B cell (primary cell): ENCODE measurements around the gene STX1B. TPM values are rescaled to one million over a fixed set of nuclear protein-coding genes. Genes with fewer than 3 reads are reported as not detected.

Source experiments
- ATAC-seq: fragments of 200-7000 bp; cut with Tn5 transposase; one replicate; pipeline ENCODE4 v1.10.0; 2021; ENCODE audit warnings: low read depth, mild to moderate bottlenecking, moderate number of reproducible peaks, moderate library complexity
- CTCF ChIA-PET: fragments of 350-600 bp; sonication (Branson Sonifier 250); formaldehyde crosslinking; loops from one replicate; lab custom pipeline; 2021; ENCODE audit warnings: antibody characterized with exemption, inconsistent platforms; lab: Charles Lee
- POLR2A ChIA-PET: fragments of 350-600 bp; sonication (Branson Sonifier 250); formaldehyde crosslinking; loops from one replicate; lab custom pipeline; 2021; ENCODE audit warnings: antibody characterized with exemption; lab: Charles Lee
- DNase-seq: peaks from one replicate; pipeline ENCODE4 v3.0.0; 2013
- H2AFZ ChIP-seq: 2 replicates; pipeline ENCODE4 v1.6.1; 2012; ENCODE audit warnings: mild to moderate bottlenecking, low read depth, low read length; ENCODE audit not compliant: insufficient read depth, poor library complexity, severe bottlenecking
- H3K27ac ChIP-seq, 2 donors: 1 replicate in 1 of 2; 2 replicates in 1 of 2; pipeline ENCODE4 v1.5.1; 2012 to 2013; ENCODE audit warnings: low read length in 2 of 2, mild to moderate bottlenecking in 2 of 2, moderate library complexity in 1 of 2
- H3K27me3 ChIP-seq, 4 experiments: fragments of 200-600 bp in 1 of 4; sonication (generic) in 1 of 4; replicated peaks in 1 of 4; 1 replicate in 2 of 4; 2 replicates in 2 of 4; pipeline versions ENCODE4 v1.6.1 to v1.7.0; 2013 to 2016; ENCODE audit warnings: low read length in 3 of 4, mild to moderate bottlenecking in 2 of 4, mixed read lengths in 1 of 4, moderate library complexity in 1 of 4; ENCODE audit not compliant: insufficient read depth in 4 of 4, control insufficient read depth in 3 of 4; ENCODE audit errors: control extremely low read depth in 1 of 4
- H3K36me3 ChIP-seq, 2 experiments: replicated peaks in 1 of 2; 1 replicate in 1 of 2; 2 replicates in 1 of 2; pipeline versions ENCODE4 v1.6.1 to v1.7.1; 2013; ENCODE audit warnings: low read length in 1 of 2; ENCODE audit not compliant: insufficient read depth in 2 of 2, control insufficient read depth in 1 of 2; ENCODE audit errors: control extremely low read depth in 1 of 2, extremely low read depth in 1 of 2
- H3K4me1 ChIP-seq, 2 donors: fragments of 200-600 bp in 1 of 2; sonication (generic) in 1 of 2; 1 replicate in 1 of 2; 2 replicates in 1 of 2; pipeline versions ENCODE4 v1.5.1 to v1.6.1; 2013 to 2017; ENCODE audit warnings: low read length in 2 of 2; ENCODE audit not compliant: control insufficient read depth in 2 of 2, insufficient read depth in 2 of 2
- H3K4me2 ChIP-seq: replicated peaks from 2 replicates; pipeline ENCODE3; 2012; ENCODE audit warnings: mild to moderate bottlenecking, low read depth, low read length; ENCODE audit not compliant: poor library complexity, severe bottlenecking
- H3K4me3 ChIP-seq, 5 experiments: fragments of 200-600 bp in 1 of 5; sonication (generic) in 1 of 5; 1 replicate in 3 of 5; 2 replicates in 2 of 5; pipeline versions ENCODE4 v1.5.1 to v1.7.0; 2011 to 2016; ENCODE audit warnings: low read length in 4 of 5, mild to moderate bottlenecking in 4 of 5, low read depth in 2 of 5, control low read depth in 1 of 5, moderate library complexity in 1 of 5; ENCODE audit not compliant: insufficient read depth in 1 of 5; ENCODE audit errors: control extremely low read depth in 1 of 5, extremely low read depth in 1 of 5
- H3K79me2 ChIP-seq: fragments of 200-600 bp; sonication (generic); one replicate; pipeline ENCODE4 v1.6.0; 2016; ENCODE audit warnings: low read length; ENCODE audit not compliant: control insufficient read depth, insufficient read depth
- H3K9ac ChIP-seq: fragments of 200-600 bp; sonication (generic); 2 replicates; pipeline ENCODE4 v1.6.1; 2017; ENCODE audit warnings: mild to moderate bottlenecking, low read length, moderate library complexity
- H3K9me3 ChIP-seq, 3 donors: one replicate each; pipeline versions ENCODE4 v1.6.1 to v1.7.1; 2013; ENCODE audit warnings: low read length in 2 of 3; ENCODE audit not compliant: control insufficient read depth in 2 of 3, insufficient read depth in 1 of 3; ENCODE audit errors: control extremely low read depth in 1 of 3
- H4K20me1 ChIP-seq: 2 replicates; pipeline ENCODE4 v1.6.0; 2012; ENCODE audit warnings: mild to moderate bottlenecking, low read length; ENCODE audit not compliant: insufficient read depth, control insufficient read depth, poor library complexity, severe bottlenecking
- H3K27ac Mint-ChIP-seq: one replicate; pipeline ENCODE4 v1.8.0; 2021; ENCODE audit warnings: mixed read lengths
- H3K27me3 Mint-ChIP-seq: one replicate; pipeline ENCODE4 v1.8.0; 2021; ENCODE audit warnings: mixed read lengths
- H3K4me1 Mint-ChIP-seq: one replicate; pipeline ENCODE4 v1.8.0; 2021; ENCODE audit warnings: mixed read lengths
- H3K4me3 Mint-ChIP-seq: one replicate; pipeline ENCODE4 v1.8.0; 2021; ENCODE audit warnings: mixed read lengths
- H3K9me3 Mint-ChIP-seq: one replicate; pipeline ENCODE4 v1.8.0; 2022; ENCODE audit warnings: mixed read lengths; ENCODE audit not compliant: insufficient read depth
- CTCF ChIP-seq: fragments of 200-600 bp; IDR thresholded peaks from one replicate; pipeline ENCODE4 v1.8.0; 2022; ENCODE audit warnings: antibody characterized with exemption, mild to moderate bottlenecking
- EZH2 ChIP-seq: IDR thresholded peaks from 2 replicates; pipeline ENCODE4 v1.6.1; 2012; ENCODE audit warnings: borderline replicate concordance, low read depth, mild to moderate bottlenecking, moderate library complexity, low read length; ENCODE audit not compliant: insufficient read depth, poor library complexity, severe bottlenecking
- WGBS: methylation state at CpG from one replicate; pipeline ENCODE4 v1.1.5; 2013; ENCODE audit warnings: missing lambda C conversion rate; ENCODE audit not compliant: insufficient coverage; 5-methylcytosine and 5-hydroxymethylcytosine counted together
- intact Hi-C: fragments of 100-400 bp; cut with micrococcal nuclease; formaldehyde crosslinking; loops from one replicate; pipeline ENCODE4 v1.10.0; 2022
- polyA plus RNA-seq: library from polyadenylated mRNA; depleted of rRNA; stranded (reverse); fragments of >200 nt; gene quantifications from 2 replicates; pipeline ENCODE4 v1.2.3, GENCODE V29; 2012
- total RNA-seq, 2 donors: library from RNA; stranded (reverse); fragments of 120-200 nt in 1 of 2; gene quantifications; 1 replicate in 1 of 2; 2 replicates in 1 of 2; pipeline versions ENCODE4 v1.2.3 to v1.2.4, GENCODE V29; 2013 to 2022

Gene STX1B
- total and polyA plus RNA-seq, 2 donors (not counting 1 experiment from before 2014, with no cell fraction given): 2.1 to 2.2 TPM

- ChIA-PET CTCF (no interaction called here), POLR2A (no interaction called here)
- H3K27me3 ChIP-seq: no peaks in the 10 kb centered on the region
- Mint-ChIP-seq H3K4me1 (no peaks in the 10 kb centered on the region), H3K4me3 (no peak overlapping the region), H3K27ac (no peak overlapping the region), H3K27me3 (no peaks in the 10 kb centered on the region), H3K9me3 (no peaks in the 10 kb centered on the region)
- peaks cover 0 to 48% of the 10 kb centered on the region in 2 experiments for H3K36me3 ChIP-seq
- no peak for TF ChIP-seq CTCF
- TF ChIP-seq EZH2: no peak
- no peak overlapping the region for H3K4me3 ChIP-seq
- H3K9ac ChIP-seq: no peak overlapping the region
- H2AFZ ChIP-seq: no peak overlapping the region
- intact Hi-C loops: no loop called here
- H3K4me1 ChIP-seq: peaks cover 3 to 4% of the 10 kb centered on the region in 2 donors
- H3K4me2 ChIP-seq: no peak overlapping the region
- peaks cover 19% of the 10 kb centered on the region for H4K20me1 ChIP-seq
- 96% methylated on average over 15 of the region's 15 CpGs for WGBS
- H3K9me3 ChIP-seq: no peaks in the 10 kb centered on the region
- no peak for DNase-seq
- peaks cover 5% of the 10 kb centered on the region for H3K79me2 ChIP-seq
- ATAC-seq: no peak
- no peak overlapping the region for H3K27ac ChIP-seq
These were observed 30.4 kb downstream of the STX1B start for GRCh38 chr16:30980023-30980371.

GRCh38 chr16:30979170-30980022, 31.0 kb downstream of the STX1B start:
- Histone ChIP-seq H3K36me3 (peaks cover 1 to 47% of the 10 kb centered on the region in 2 experiments), H3K27me3 (no peaks in the 10 kb centered on the region), H3K9me3 (no peaks in the 10 kb centered on the region), H3K9ac (no peak overlapping the region), H3K4me3 (no peak overlapping the region), H3K4me2 (no peak overlapping the region), H3K79me2 (peaks cover 5% of the 10 kb centered on the region), H2AFZ (no peak overlapping the region), H3K4me1 (no peaks in the 10 kb centered on the region), H3K27ac (no peak overlapping the region), H4K20me1 (peaks cover 19% of the 10 kb centered on the region)
- WGBS: 97% methylated on average over 58 of the region's 62 CpGs
- Mint-ChIP-seq H3K4me3 (no peak overlapping the region), H3K4me1 (no peaks in the 10 kb centered on the region), H3K27ac (no peak overlapping the region), H3K27me3 (no peaks in the 10 kb centered on the region), H3K9me3 (no peaks in the 10 kb centered on the region)
- TF ChIP-seq EZH2 (no peak), CTCF (no peak)
- DNase-seq (no peak), ATAC-seq (no peak)
- ChIA-PET POLR2A (no interaction called here), CTCF (no interaction called here)
- intact Hi-C loops: no loop called here
